ENCODE results near the gene ATXN7. TPM values are rescaled to one million over a fixed set of nuclear protein-coding genes. Genes with fewer than 3 reads are reported as not detected.

ATXN7 gene
- total and polyA plus RNA-seq, 2 of the 13 experiments (the other 11 are each of a cell fraction or from before 2014, with no cell fraction given): 13.8 to 20.0 TPM

DNA sequence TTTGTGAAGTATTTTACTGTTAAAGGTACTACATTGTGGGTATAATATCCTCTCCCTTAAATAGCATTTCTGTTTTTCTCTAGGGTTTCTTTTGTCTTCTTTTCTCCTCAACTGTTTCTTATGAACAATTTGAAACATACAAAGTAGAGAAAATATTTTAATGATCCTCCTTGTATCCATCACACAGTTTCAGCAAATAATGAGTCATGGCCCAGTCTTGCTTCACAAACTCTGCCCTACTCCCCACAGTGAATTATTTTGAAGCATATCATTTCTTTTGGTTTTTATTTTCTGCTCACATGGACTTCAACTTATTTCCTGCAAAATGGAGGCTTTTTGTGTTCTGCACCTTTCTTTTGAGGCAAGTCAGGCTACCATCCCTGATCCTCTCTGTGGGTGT, 54.7 kb downstream of the ATXN7 start:
- no peak overlapping the region for H3K4me3 ChIP-seq (replicated peaks in 1 of 3; ENCODE audit: insufficient read depth in 1 of 3, low read depth in 2 of 3, low read length in 3 of 3)
- H3K79me2 ChIP-seq (ENCODE audit: insufficient read depth, low read length): peaks cover 26% of the 10 kb centered on the region
- in situ Hi-C loops (cut with HindIII; ENCODE audit: extremely low pct_ligation_motif_present, low pct_unique_long_range_greater_than_20kb) (loop anchor here (10.0 kb wide), 1 partner anchor 54 kb away; the partner anchor contains the start of genes ATXN7 and THOC7), intact Hi-C loops (cut with micrococcal nuclease; ENCODE audit: unreplicated experiment) (no loop called here)
- POLR2A ChIA-PET: no interaction called here
- H3K9me3 ChIP-seq (ENCODE audit: low read length): no peaks in the 10 kb centered on the region
- H3K27me3 ChIP-seq (ENCODE audit: control insufficient read depth in 1 of 2, insufficient read depth in 2 of 2, low read length in 2 of 2): no peaks in the 10 kb centered on the region
- DNase-seq (ENCODE audit: low spot score) (no peak), ATAC-seq (no peak), FAIRE-seq (no peak)
- peaks cover 14 to 36% of the 10 kb centered on the region in 2 experiments for H3K36me3 ChIP-seq (replicated peaks in 1 of 2; ENCODE audit: control insufficient read depth in 1 of 2, insufficient read depth in 2 of 2, low read length in 2 of 2)
- no peak overlapping the region for H2AFZ ChIP-seq (ENCODE audit: low read length)
- H4K20me1 ChIP-seq (ENCODE audit: insufficient read depth, low read length): no peaks in the 10 kb centered on the region
- CTCF ChIA-PET (ENCODE audit: low intra/inter-chr PET ratio, low total read pairs): no interaction called here
- H3K4me2 ChIP-seq (ENCODE audit: low read depth, low read length): no peak overlapping the region
- H3K27ac ChIP-seq (ENCODE audit: extremely low read length, insufficient read depth, low read length): no peak overlapping the region
- peaks cover 18% of the 10 kb centered on the region for H3K4me1 ChIP-seq (ENCODE audit: insufficient read depth, low read length)
- H3K9ac ChIP-seq (ENCODE audit: insufficient read depth, low read depth, low read length): no peak overlapping the region
- no TSS peak for BruUV-seq (replicated peaks)
- TF ChIP-seq, protein P1, sequence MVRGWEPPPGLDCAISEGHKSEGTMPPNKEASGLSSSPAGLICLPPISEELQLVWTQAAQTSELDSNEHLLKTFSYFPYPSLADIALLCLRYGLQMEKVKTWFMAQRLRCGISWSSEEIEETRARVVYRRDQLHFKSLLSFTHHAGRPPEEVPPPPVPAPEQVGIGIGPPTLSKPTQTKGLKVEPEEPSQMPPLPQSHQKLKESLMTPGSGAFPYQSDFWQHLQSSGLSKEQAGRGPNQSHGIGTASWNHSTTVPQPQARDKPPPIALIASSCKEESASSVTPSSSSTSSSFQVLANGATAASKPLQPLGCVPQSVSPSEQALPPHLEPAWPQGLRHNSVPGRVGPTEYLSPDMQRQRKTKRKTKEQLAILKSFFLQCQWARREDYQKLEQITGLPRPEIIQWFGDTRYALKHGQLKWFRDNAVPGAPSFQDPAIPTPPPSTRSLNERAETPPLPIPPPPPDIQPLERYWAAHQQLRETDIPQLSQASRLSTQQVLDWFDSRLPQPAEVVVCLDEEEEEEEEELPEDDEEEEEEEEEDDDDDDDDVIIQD (CRISPR knock-in tag; IDR thresholded peaks at IDR 0.05; ENCODE audit: low read depth): no peak
- TF ChIP-seq, protein P2, sequence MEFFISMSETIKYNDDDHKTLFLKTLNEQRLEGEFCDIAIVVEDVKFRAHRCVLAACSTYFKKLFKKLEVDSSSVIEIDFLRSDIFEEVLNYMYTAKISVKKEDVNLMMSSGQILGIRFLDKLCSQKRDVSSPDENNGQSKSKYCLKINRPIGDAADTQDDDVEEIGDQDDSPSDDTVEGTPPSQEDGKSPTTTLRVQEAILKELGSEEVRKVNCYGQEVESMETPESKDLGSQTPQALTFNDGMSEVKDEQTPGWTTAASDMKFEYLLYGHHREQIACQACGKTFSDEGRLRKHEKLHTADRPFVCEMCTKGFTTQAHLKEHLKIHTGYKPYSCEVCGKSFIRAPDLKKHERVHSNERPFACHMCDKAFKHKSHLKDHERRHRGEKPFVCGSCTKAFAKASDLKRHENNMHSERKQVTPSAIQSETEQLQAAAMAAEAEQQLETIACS (CRISPR knock-in tag; IDR thresholded peaks at IDR 0.05): no peak
- TF ChIP-seq PHF21A (CRISPR knock-in tag; IDR thresholded peaks at IDR 0.05) (no peak), FOSL1 (CRISPR knock-in tag; IDR thresholded peaks at IDR 0.05; ENCODE audit: borderline replicate concordance) (no peak), ZNF124 (CRISPR knock-in tag; IDR thresholded peaks at IDR 0.05) (no peak), ZBTB38 (CRISPR knock-in tag; IDR thresholded peaks at IDR 0.05) (no peak), SP2 (CRISPR knock-in tag; IDR thresholded peaks at IDR 0.05) (no peak), KDM4B (CRISPR knock-in tag; IDR thresholded peaks at IDR 0.05) (no peak), SIX4 (CRISPR knock-in tag; IDR thresholded peaks at IDR 0.05) (no peak), RFXANK (CRISPR knock-in tag; IDR thresholded peaks at IDR 0.05) (no peak), SCMH1 (CRISPR knock-in tag; IDR thresholded peaks at IDR 0.05; ENCODE audit: borderline replicate concordance) (no peak)
- TF ChIP-seq, protein P3, sequence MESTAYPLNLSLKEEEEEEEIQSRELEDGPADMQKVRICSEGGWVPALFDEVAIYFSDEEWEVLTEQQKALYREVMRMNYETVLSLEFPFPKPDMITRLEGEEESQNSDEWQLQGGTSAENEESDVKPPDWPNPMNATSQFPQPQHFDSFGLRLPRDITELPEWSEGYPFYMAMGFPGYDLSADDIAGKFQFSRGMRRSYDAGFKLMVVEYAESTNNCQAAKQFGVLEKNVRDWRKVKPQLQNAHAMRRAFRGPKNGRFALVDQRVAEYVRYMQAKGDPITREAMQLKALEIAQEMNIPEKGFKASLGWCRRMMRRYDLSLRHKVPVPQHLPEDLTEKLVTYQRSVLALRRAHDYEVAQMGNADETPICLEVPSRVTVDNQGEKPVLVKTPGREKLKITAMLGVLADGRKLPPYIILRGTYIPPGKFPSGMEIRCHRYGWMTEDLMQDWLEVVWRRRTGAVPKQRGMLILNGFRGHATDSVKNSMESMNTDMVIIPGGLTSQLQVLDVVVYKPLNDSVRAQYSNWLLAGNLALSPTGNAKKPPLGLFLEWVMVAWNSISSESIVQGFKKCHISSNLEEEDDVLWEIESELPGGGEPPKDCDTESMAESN (CRISPR knock-in tag; conservative IDR thresholded peaks at IDR 0.05): no peak
- TF ChIP-seq, protein P4, sequence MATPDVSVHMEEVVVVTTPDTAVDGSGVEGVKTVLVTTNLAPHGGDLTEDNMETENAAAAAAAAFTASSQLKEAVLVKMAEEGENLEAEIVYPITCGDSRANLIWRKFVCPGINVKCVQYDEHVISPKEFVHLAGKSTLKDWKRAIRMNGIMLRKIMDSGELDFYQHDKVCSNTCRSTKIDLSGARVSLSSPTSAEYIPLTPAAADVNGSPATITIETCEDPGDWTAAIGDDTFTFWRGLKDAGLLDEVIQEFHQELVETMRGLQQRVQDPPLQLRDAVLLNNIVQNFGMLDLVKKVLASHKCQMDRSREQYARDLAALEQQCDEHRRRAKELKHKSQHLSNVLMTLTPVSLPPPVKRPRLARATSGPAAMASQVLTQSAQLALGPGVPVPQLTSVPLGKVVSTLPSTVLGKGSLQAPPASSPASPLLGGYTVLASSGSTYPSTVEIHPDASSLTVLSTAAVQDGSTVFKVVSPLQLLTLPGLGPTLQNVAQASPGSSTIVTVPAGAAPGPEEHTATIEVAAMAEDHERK (CRISPR knock-in tag; IDR thresholded peaks at IDR 0.05; ENCODE audit: low read depth): no peak
- TF ChIP-seq, protein P5, sequence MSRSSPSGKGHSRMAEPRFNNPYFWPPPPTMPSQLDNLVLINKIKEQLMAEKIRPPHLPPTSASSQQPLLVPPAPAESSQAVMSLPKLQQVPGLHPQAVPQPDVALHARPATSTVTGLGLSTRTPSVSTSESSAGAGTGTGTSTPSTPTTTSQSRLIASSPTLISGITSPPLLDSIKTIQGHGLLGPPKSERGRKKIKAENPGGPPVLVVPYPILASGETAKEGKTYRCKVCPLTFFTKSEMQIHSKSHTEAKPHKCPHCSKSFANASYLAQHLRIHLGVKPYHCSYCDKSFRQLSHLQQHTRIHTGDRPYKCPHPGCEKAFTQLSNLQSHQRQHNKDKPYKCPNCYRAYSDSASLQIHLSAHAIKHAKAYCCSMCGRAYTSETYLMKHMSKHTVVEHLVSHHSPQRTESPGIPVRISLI (CRISPR knock-in tag; IDR thresholded peaks at IDR 0.05; ENCODE audit: borderline replicate concordance): no peak
- TF ChIP-seq, protein P6, sequence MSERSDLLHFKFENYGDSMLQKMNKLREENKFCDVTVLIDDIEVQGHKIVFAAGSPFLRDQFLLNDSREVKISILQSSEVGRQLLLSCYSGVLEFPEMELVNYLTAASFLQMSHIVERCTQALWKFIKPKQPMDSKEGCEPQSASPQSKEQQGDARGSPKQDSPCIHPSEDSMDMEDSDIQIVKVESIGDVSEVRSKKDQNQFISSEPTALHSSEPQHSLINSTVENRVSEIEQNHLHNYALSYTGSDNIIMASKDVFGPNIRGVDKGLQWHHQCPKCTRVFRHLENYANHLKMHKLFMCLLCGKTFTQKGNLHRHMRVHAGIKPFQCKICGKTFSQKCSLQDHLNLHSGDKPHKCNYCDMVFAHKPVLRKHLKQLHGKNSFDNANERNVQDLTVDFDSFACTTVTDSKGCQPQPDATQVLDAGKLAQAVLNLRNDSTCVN (CRISPR knock-in tag; IDR thresholded peaks at IDR 0.05; ENCODE audit: borderline replicate concordance): no peak

Data from HepG2 (cell line).